ENCODE data around the gene DCPS.
"Not testable (repeated sequence)": the region's sequence is repeated elsewhere in the genome, so short reads cannot be mapped to it uniquely, and the experiment has no call there.

DCPS gene

DNA sequence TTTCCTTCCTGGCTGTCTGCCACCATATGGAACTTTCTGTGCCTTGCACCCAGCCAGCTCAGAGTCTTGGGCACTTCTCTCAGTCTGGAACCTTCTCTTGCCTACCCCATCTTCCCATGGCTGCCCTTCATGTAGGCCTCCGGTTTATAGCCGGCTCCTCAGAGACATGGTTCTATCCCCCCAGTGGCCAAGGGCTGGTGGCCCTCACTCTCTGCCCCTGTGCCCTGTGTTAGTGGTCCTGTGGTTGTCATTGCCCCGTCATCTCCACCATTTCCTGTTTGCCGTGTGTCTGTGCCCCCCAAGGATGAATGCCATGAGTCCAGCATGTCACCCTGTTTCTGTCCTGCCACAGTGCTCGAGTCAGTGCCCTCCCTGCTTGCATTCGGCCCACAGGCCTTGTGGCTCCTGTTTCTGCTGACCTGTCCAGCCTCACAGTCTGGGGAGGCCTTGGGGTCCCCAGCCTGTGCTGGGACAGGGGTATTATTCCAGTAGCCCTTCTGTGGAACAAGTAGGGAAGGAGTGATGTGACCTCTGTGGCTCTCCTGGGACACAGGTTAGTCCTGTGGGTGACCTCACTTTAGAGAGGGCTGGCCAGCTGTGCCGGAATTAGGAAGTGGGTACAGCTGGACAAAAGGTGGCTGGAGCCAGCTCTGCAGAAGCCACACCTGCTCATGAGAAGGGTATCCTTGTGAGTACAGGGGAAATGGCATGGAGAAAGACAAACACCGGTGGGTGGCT, 82.3 kb downstream of the DCPS start:
- no peak for DNase-seq

DNA sequence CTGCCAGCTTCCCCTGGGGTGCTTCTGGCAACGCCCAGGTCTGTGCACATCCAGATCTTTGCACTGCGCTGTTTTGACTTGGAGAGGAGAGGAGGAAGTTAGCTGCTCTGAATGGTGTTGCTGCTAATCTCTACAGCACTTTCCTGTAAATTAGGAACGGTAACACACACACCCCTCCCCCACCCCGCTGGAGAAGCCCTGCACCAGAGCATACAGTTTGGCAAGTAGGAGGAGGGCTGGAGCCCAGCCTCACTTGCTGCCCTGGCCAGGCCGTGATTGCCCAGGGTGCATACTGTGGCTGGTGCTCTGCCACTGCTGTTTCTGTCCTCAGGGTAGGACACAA, 82.8 kb downstream of the DCPS start:
- not testable (repeated sequence) for DNase-seq

DNA sequence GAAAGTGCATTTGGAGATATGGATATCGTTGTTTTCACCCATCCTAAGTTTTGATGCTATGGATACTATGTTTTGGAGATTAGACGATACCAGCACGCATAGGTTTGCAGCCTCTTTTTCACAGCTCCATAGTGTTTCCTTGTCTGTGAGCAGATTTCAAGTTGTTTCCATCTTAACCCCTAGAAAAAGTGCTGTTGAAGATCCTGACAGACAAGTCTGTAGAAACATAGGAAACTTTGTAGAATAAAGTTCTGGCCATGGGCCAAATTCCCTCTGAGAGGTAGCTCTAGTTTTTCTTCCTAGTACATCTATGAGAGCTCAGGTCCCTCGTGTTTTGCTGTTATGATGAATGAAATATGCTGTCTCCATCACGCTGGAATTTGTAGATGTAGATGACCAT, 84.0 kb downstream of the DCPS start:
- DNase-seq, result no peak

DNA sequence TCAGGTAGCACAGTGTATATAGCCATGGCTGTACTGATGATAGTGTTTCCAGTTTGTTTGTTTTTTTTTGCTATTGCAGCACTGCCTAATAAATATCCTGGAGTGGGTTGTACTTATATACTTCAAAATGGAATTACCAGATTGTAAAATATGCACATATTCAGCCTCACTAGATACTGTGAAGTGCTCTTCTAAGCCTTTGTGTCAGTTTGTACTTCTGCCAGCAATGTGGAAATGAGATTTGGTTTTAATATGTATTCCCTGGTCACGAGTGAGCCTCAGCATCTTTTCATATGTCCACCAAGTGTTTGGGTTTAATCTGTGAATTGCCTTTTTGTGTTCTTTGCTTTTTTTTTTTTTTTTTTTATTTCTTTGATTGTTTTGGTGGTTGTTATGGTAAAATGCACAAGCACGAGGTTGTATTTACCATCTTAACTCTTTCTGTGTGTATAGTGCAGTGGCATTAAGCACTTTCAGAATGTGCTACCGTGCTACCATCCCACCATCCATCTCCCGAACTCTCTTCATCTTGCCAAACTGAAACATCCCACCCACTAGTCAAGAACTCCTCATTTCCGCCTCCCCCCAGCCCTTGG, 86.5 kb downstream of the DCPS start:
- no peak for DNase-seq

DNA sequence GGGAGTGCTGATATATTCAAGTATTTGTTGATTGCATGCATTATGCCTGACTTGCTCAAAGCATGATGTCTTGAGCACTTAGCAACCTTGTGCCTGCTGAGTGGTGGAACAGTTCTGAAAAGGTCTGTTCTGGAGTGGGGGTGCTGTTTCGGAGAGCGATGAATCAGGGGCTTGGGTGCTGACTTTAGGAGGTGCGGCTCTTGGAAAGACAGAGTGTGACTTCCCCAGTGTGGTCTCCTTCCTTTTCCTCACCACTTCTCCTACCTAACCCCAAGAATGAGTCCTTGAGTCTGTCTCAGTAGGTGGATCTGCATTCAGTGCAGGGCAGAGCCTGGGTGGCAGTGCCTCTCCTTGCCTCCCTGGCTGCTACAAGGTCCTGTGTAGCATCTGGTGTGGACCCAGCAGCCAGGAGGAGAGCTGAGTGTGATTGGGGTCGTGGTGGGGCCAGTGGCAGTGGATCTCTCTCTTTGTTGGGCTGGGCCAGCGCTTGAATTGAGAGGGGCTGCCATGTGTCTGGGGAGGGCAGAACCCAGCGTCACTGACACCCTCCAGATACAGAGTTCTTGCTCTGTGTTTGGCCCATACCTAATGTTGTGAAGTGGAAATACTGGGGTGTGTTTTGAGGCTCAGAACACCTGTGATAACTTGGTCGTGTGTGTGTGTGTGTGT, 87.6 kb downstream of the DCPS start:
- no peak for DNase-seq

DNA sequence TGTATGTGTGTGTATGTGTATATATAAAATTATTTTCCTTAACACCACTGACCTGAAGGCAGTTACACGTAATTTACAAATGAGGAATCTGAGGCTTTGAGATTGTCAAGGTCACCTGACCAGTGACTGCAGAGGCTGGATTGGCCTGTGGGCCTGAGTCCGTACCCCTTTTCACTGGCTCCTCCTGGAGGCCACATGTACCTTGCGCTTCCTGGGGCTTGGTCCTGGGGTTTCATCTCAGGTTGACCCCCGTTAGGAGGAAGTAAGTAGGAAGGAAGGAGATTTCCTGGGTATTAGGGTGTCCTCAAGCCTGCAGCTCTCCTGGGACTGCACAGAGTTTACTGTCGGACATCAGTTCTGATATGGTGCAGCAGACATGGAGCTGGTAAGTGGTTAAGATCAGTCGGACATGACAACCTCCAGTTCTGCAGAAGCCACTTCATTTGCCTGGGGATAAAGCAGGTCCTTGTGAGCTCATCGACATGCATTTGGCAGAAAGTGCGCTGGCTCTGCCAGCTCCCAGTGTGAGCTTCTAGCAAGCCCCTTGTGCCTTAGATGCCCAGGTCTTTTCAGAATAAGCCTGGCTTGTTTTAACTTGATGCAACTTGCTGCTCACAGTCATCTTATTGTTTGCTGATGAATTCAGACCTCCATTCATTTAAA, 88.2 kb downstream of the DCPS start:
- DNase-seq, result no peak

DNA sequence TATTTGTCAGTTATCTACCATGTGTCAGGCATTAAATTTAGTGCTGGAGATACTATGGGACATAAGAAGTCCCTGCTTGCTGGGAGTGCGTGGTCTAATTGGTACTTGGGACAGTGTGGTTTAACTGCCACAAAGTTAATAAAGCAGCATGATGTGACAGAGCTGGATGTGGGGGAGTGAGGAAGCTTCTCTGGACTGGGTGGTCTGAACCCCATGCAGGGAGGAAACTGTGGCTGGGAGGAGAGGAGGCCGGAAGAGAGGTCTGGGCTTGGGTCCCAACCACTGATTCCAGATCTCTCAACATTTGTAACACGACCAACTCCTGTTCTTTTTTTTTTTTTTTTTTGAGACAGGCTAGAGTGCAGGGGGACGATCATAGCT, 88.8 kb downstream of the DCPS start:
- DNase-seq, result no peak

DNA sequence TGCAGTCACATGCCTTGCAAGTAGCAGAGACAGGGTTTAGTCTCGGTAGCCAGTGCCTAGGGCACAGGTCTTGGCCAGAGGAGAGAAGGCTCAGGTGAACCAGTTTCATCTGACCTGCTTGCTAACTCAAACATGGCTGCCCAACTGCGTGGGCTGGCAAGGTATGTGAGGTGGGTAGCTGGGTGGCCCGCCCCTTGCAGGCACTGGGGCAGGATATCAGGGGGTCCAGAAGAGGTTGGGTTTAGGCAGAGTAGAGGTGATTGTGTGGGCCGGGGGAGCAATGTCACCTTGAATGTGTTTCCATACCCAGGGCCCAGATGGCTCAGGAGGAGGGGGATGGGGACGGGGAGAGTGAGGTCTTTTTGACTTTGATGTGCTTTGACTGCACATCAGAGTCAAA, 89.3 kb downstream of the DCPS start:
- no peak for DNase-seq

DNA sequence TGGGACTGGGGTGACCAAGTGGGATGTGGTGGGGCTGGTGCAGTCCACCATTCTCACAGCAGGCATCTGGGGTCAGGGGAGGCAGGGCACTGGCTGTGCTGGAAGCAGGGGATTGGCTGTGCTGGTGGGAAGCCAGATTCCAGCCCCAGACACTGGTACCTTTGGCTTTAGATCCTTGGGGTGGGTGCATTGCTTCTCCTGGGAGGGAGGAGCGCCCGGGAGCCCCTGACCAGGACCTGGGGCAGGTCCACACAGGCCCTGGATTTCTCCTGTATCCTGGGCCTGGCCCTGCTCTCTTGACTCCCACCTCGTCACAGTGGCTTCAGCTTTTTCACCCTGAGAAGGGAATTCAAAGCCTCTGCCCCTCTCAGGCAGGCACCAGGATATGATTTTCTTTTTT, 90.2 kb downstream of the DCPS start:
- DNase-seq, result no peak

DNA sequence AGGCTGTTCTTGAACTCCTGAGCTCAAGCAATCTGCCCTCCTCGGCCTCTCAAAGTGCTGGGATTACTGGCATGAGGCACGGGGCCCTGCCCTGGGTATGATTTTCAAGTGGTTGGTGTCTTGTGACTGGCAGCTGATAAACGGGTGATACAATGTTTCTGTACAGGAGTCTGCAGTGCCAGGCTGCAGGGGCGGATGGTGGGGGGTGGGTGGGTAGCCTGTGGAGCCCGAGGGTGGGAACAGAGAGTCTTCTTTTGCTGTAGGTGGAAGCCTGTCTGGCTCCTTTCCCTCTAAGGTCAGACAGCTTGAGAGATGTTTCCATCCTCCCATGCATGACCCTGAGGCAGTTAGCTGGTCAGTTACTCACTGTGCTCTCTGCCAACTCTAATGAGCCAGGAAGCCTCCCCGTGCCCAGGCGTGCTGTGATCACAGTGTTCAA, 90.8 kb downstream of the DCPS start:
- not testable (repeated sequence) for DNase-seq

All from stimulated activated CD4-positive, alpha-beta T cell treated with anti-CD3 and anti-CD28 coated beads, Interleukin-1b, Interleukin-23, amount 100 ng/mL, for 48 hours (primary cell).